Measurements from ENCODE around the gene NBEA. TPM values are rescaled to one million over a fixed set of nuclear protein-coding genes. Genes with fewer than 3 reads are reported as not detected.

Gene NBEA
- total RNA-seq, 1 experiment from 2014 or later = 3.3 TPM

GRCh38 chr13:35648201-35648600 lies 706.1 kb downstream of the NBEA start:
- intact Hi-C loops (cut with micrococcal nuclease) = no loop called here
- TF ChIP-seq CTCF (IDR thresholded peaks at IDR 0.05; ENCODE audit: unreplicated experiment) = no peak
- peaks cover 7% of the 10 kb centered on the region for H3K4me1 Mint-ChIP-seq (ENCODE audit: insufficient read depth, unreplicated experiment)
- H3K27ac Mint-ChIP-seq (ENCODE audit: low read depth, unreplicated experiment) = no peak overlapping the region
- ChIA-PET POLR2A (no interaction called here), CTCF (interaction anchor here (0.7 to 3.5 kb wide), 2 partner anchors 17 to 22 kb away, joined by 4 to 19 read pairs; no protein-coding TSS in a partner anchor)
- no peaks in the 10 kb centered on the region for H3K36me3 Mint-ChIP-seq (ENCODE audit: insufficient read depth, unreplicated experiment)
- no peak for DNase-seq (ENCODE audit: unreplicated experiment)
- H3K9me3 Mint-ChIP-seq (ENCODE audit: unreplicated experiment) = no peaks in the 10 kb centered on the region
- BruUV-seq (replicated peaks) = no TSS peak
- no peaks in the 10 kb centered on the region for H3K27me3 Mint-ChIP-seq (ENCODE audit: insufficient read depth, unreplicated experiment)
- H3K4me3 Mint-ChIP-seq (ENCODE audit: unreplicated experiment) = no peak overlapping the region

- Mint-ChIP-seq H3K4me1 (ENCODE audit: insufficient read depth, unreplicated experiment) (peaks cover 7% of the 10 kb centered on the region), H3K36me3 (ENCODE audit: insufficient read depth, unreplicated experiment) (no peaks in the 10 kb centered on the region), H3K27ac (ENCODE audit: low read depth, unreplicated experiment) (no peak overlapping the region), H3K27me3 (ENCODE audit: insufficient read depth, unreplicated experiment) (no peaks in the 10 kb centered on the region), H3K4me3 (ENCODE audit: unreplicated experiment) (no peak overlapping the region), H3K9me3 (ENCODE audit: unreplicated experiment) (no peaks in the 10 kb centered on the region)
- ChIA-PET POLR2A (no interaction called here), CTCF (interaction anchor here (0.7 to 3.5 kb wide), 3 partner anchors 18 to 23 kb away, joined by 3 to 19 read pairs (median 3); no protein-coding TSS in a partner anchor)
- no TSS peak for BruUV-seq (replicated peaks)
- no peak for TF ChIP-seq CTCF (IDR thresholded peaks at IDR 0.05; ENCODE audit: unreplicated experiment)
- intact Hi-C loops (cut with micrococcal nuclease) = no loop called here
- peak; percentile 47 for DNase-seq (ENCODE audit: unreplicated experiment)
These were observed 707.1 kb downstream of the NBEA start for GRCh38 chr13:35649162-35649561.

- no TSS peak for BruUV-seq (replicated peaks)
- no peak overlapping the region for H3K27ac Mint-ChIP-seq (ENCODE audit: low read depth, unreplicated experiment)
These were observed 717.7 kb downstream of the NBEA start for GRCh38 chr13:35659796-35660195.

GRCh38 chr13:35664747-35665146 lies 722.7 kb downstream of the NBEA start:
- POLR2A ChIA-PET = no interaction called here
- no peak for DNase-seq (ENCODE audit: unreplicated experiment)

More at GRCh38 chr13:35659796-35660195, 717.7 kb downstream of the NBEA start:
- Mint-ChIP-seq H3K9me3 (ENCODE audit: unreplicated experiment) (no peaks in the 10 kb centered on the region), H3K4me3 (ENCODE audit: unreplicated experiment) (no peak overlapping the region), H3K4me1 (ENCODE audit: insufficient read depth, unreplicated experiment) (no peaks in the 10 kb centered on the region), H3K27me3 (ENCODE audit: insufficient read depth, unreplicated experiment) (no peaks in the 10 kb centered on the region), H3K36me3 (ENCODE audit: insufficient read depth, unreplicated experiment) (no peaks in the 10 kb centered on the region)
- intact Hi-C loops (cut with micrococcal nuclease) = no loop called here
- TF ChIP-seq CTCF (IDR thresholded peaks at IDR 0.05; ENCODE audit: unreplicated experiment) = no peak
- no peak for DNase-seq (ENCODE audit: unreplicated experiment)
- POLR2A ChIA-PET = no interaction called here
- CTCF ChIA-PET = no interaction called here

More at GRCh38 chr13:35664747-35665146, 722.7 kb downstream of the NBEA start:
- intact Hi-C loops (cut with micrococcal nuclease) = no loop called here
- CTCF ChIA-PET = interaction anchor here (0.7 to 1.0 kb wide), 2 partner anchors 27 to 56 kb away, joined by 3 read pairs; no protein-coding TSS in a partner anchor
- H3K9me3 Mint-ChIP-seq (ENCODE audit: unreplicated experiment) = no peaks in the 10 kb centered on the region
- no peak for TF ChIP-seq CTCF (IDR thresholded peaks at IDR 0.05; ENCODE audit: unreplicated experiment)
- BruUV-seq (replicated peaks) = no TSS peak
- no peak overlapping the region for H3K27ac Mint-ChIP-seq (ENCODE audit: low read depth, unreplicated experiment)
- H3K4me3 Mint-ChIP-seq (ENCODE audit: unreplicated experiment) = no peak overlapping the region
- H3K27me3 Mint-ChIP-seq (ENCODE audit: insufficient read depth, unreplicated experiment) = no peaks in the 10 kb centered on the region
- no peaks in the 10 kb centered on the region for H3K4me1 Mint-ChIP-seq (ENCODE audit: insufficient read depth, unreplicated experiment)
- no peaks in the 10 kb centered on the region for H3K36me3 Mint-ChIP-seq (ENCODE audit: insufficient read depth, unreplicated experiment)

All from MCF 10A (cell line).